Measurements from ENCODE around the gene SGMS2. TPM values are rescaled to one million over a fixed set of nuclear protein-coding genes. Genes with fewer than 3 reads are reported as not detected.

The SGMS2 gene
- total RNA-seq, 1 donor from 2014 or later, result 67.8 TPM

GRCh38 chr4:107858158-107858742, 33.5 kb downstream of the SGMS2 start:
- Histone ChIP-seq H3K4me1 (peaks cover 4% of the 10 kb centered on the region), H3K27me3 (no peaks in the 10 kb centered on the region), H3K4me3 (no peak overlapping the region), H3K9me3 (no peaks in the 10 kb centered on the region), H3K36me3 (no peaks in the 10 kb centered on the region), H3K27ac (no peak overlapping the region)
- intact Hi-C loops (cut with DNase I), result no loop called here
- no peak for TF ChIP-seq CTCF (IDR thresholded peaks at IDR 0.05)
- no peak for DNase-seq
- no peak for ATAC-seq

- no peak for TF ChIP-seq CTCF (IDR thresholded peaks at IDR 0.05)
- DNase-seq (no peak), ATAC-seq (peak; percentile 75)
- H3K36me3 ChIP-seq, result no peaks in the 10 kb centered on the region
- intact Hi-C loops (cut with DNase I), result no loop called here
- H3K27ac ChIP-seq, result no peak overlapping the region
- H3K9me3 ChIP-seq, result no peaks in the 10 kb centered on the region
- H3K4me1 ChIP-seq, result peaks cover 9% of the 10 kb centered on the region
- H3K4me3 ChIP-seq, result no peak overlapping the region
- H3K27me3 ChIP-seq, result no peaks in the 10 kb centered on the region
Measured at GRCh38 chr4:107862658-107863057, 37.9 kb downstream of the SGMS2 start.

GRCh38 chr4:107863416-107863815, 38.7 kb downstream of the SGMS2 start:
- Histone ChIP-seq H3K9me3 (no peaks in the 10 kb centered on the region), H3K4me1 (peaks cover 9% of the 10 kb centered on the region), H3K27me3 (no peaks in the 10 kb centered on the region), H3K4me3 (no peak overlapping the region), H3K36me3 (no peaks in the 10 kb centered on the region), H3K27ac (no peak overlapping the region)
- intact Hi-C loops (cut with DNase I), result no loop called here
- no peak for DNase-seq
- TF ChIP-seq CTCF (IDR thresholded peaks at IDR 0.05), result no peak
- no peak for ATAC-seq

- ATAC-seq (peak; percentile 69), DNase-seq (no peak)
- no peaks in the 10 kb centered on the region for H3K27me3 ChIP-seq
- intact Hi-C loops (cut with DNase I), result no loop called here
- H3K9me3 ChIP-seq, result no peaks in the 10 kb centered on the region
- H3K4me1 ChIP-seq, result peaks cover 9% of the 10 kb centered on the region
- H3K4me3 ChIP-seq, result no peak overlapping the region
- TF ChIP-seq CTCF (IDR thresholded peaks at IDR 0.05), result no peak
- no peaks in the 10 kb centered on the region for H3K36me3 ChIP-seq
- no peak overlapping the region for H3K27ac ChIP-seq
Measured at GRCh38 chr4:107863850-107864371, 39.2 kb downstream of the SGMS2 start.

GRCh38 chr4:107866726-107867125, 42.0 kb downstream of the SGMS2 start:
- no peak for ATAC-seq
- no peak for TF ChIP-seq CTCF (IDR thresholded peaks at IDR 0.05)
- intact Hi-C loops (cut with DNase I), result no loop called here

GRCh38 chr4:107870236-107870635, 45.5 kb downstream of the SGMS2 start:
- no peak for TF ChIP-seq CTCF (IDR thresholded peaks at IDR 0.05)
- no peaks in the 10 kb centered on the region for H3K9me3 ChIP-seq
- H3K27me3 ChIP-seq, result no peaks in the 10 kb centered on the region
- ATAC-seq, result no peak
- DNase-seq, result no peak
- no peaks in the 10 kb centered on the region for H3K36me3 ChIP-seq
- no peak overlapping the region for H3K27ac ChIP-seq
- peaks cover 11% of the 10 kb centered on the region for H3K4me1 ChIP-seq
- no peak overlapping the region for H3K4me3 ChIP-seq
- intact Hi-C loops (cut with DNase I), result no loop called here

More at GRCh38 chr4:107866726-107867125, 42.0 kb downstream of the SGMS2 start:
- H3K27ac ChIP-seq, result no peak overlapping the region
- H3K9me3 ChIP-seq, result no peaks in the 10 kb centered on the region
- DNase-seq, result no peak
- no peaks in the 10 kb centered on the region for H3K36me3 ChIP-seq
- no peak overlapping the region for H3K4me3 ChIP-seq
- peaks cover 19% of the 10 kb centered on the region for H3K4me1 ChIP-seq
- H3K27me3 ChIP-seq, result no peaks in the 10 kb centered on the region

All from upper lobe of right lung (tissue), 1 donor.